Activated CD8-positive, alpha-beta memory T cell treated with anti-CD3 and anti-CD28 coated beads, Interleukin-2, amount 50 U/mL, for 24 hours (primary cell): ENCODE results near the gene PCDHAC2.

Source experiments
- DNase-seq: peaks from one replicate; pipeline ENCODE4 v3.0.0-alpha.2; 2020; ENCODE audit errors: extremely low read depth

Gene PCDHAC2

DNA sequence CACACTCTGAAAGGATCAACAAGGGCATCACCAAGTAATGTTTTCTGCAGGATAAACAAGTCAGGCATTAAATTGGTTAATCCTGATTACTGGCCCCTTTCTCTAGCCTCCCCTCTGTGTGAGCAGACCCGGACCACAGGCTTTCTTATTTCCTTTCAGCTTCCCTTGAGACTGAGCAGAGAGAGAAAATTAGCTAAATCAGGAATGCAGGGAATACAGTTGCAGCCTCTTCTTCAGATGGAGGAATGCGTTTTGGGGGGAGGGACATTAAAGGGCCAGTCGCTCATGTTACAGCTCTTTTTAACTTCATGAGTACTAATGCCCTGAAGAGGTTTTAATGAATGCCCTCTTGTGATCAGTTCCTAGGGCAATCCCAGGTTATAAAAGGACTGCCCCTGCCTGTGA is 19.8 kb downstream of the PCDHAC2 start:
- no peak for DNase-seq

DNA sequence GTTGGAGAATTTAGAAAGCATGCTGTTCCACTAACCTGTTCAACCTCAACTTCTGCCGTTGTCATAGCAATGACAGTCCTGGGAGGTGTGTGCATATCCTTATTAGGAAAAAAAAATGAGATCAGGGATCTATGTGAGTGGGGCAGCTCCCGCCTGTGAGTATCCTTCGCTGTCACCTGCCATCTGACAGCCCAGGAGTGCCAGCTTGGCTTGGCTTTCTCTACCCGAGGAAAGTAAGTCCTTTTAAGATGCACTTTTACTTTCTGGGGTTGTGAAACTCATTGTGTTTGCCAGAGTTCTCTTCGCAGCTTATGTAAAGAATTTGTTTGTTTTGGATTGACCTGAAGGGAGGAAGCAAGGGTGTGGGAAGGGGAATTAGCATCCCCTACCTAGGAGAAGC is 21.8 kb downstream of the PCDHAC2 start:
- DNase-seq: no peak

DNA sequence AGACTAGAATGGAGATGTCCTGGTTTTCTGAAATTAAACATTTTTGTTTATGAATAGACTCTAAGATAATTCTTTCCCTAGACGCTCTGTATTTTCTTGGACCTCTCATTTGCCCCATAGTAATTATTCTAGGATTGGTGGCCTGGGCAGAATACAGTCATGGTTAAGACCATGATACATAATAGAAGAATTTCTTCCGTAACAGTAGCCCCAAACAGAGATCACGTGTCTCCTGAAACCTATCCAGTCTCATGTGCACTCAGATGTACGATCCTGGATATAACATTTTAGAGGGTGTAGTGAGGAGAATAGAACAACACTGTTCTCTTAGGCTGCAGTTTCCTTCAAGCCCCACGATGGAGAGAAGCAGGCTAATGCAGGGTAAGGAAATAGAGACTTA is 22.3 kb downstream of the PCDHAC2 start:
- no peak for DNase-seq

DNA sequence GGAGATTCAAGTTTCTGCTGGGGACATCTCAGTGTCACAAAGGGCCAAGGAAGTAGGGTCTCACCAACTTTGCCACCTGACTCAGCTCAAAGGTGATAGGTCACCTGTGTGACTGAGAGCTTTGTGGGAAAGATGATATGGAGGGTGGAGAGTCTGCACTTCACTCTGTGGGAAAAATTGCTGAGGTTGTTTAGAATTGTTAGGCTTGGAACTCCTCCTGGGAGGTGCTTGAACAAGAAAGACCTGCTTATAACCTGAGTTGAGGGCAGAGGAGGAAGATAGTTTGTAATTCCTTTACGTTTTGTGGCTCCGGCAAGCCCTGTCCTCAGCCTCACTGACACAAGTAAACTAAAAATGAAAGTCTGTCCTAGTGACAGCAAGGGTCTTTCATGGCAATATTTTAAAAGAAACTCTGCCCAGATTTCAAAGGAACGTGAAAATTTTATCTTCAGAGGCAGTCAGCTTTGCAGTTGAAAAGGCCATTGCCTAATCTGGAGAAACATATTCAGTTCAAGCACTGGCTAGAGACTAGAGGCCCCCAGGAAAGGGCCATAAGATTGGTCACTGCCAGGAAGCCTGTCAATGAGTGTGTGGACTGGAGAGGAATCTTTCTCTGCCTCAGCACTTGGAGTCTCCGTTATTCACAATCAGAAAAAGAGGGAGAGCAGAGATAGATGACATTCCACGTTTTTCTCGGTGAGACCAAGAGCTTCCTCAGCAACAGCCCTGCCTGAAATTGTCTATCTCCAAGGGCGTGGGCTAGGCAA is 23.2 kb downstream of the PCDHAC2 start:
- DNase-seq: no peak

DNA sequence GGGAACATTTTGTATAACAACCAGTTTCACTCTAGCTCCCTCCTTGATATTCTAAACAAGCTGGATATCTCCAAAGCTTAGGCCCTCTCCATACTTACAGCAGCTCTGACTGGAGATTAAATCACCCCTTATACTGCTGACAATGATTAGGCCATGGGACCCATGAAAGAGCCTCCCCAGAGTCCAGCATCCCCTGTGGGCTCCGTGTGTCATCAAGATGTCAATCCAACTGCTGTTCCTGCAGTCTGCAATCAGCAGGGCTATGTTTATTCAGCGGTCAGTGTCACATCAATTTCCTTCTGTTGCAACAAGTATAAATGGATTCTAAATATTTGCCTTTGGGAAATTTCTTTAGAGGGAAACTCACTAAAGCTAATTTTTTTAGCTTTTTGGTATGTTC is 26.6 kb downstream of the PCDHAC2 start:
- no peak for DNase-seq

DNA sequence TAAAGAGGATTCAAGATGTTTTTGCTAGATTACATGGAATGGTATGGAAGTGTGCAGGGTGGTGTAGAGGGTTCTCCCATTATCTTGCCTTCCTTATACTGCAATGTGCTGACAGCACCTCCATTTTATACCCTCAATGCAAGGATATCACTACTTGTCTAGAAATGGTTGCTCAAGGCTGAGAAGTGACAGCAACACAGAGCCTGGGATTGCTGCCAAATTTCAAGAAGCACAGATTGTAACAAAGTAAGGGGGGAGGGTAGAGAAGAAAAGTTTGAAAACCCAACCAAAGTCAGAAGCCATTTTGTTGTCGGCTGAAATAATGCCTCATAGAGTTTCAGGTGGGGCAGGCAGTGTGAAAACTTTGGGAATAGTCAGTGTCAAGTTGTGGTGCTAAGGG is 29.8 kb downstream of the PCDHAC2 start:
- no peak for DNase-seq

DNA sequence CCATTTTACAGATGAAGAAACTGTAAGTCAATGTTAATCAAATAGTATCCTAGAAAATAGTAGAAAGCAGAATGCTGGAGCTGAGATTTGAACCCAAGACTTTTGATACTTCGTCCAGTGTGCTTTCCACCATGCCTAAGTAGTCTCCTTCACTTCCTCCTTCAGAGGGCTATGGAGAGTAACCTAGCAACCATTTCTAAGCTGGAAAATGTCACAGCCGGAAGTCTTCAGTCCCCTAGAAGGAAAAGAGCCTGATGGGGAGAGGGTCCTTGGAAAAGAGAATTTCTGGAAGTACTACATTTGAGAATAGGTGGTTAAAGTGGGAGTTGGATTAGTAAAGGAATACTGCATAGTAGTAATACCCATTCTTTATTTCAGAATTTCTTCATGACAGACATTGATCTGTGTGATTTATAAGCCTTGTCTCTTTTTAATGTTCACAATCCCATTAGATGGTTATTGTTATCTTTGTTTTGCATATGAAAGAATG is 32.7 kb downstream of the PCDHAC2 start:
- DNase-seq: no peak

DNA sequence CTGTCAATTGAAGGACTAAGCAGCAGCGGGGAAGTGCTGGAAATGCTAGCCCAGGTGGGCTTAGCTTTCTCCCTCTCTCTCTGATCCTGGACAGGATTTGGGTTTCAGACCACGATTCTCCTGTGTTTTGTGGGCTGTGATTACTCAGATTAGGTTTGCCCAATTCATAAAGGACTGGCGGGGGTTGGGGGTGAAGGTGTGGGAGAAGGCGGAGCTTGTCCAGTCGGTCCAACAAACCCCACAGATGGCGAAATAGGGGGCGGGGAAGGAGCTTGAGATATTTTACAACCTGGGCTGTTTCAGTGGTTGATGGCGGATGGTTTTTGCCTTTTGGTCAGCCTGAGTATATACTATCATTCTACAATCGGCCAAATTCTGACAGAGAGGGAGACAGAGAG is 35.2 kb downstream of the PCDHAC2 start:
- DNase-seq: no peak

DNA sequence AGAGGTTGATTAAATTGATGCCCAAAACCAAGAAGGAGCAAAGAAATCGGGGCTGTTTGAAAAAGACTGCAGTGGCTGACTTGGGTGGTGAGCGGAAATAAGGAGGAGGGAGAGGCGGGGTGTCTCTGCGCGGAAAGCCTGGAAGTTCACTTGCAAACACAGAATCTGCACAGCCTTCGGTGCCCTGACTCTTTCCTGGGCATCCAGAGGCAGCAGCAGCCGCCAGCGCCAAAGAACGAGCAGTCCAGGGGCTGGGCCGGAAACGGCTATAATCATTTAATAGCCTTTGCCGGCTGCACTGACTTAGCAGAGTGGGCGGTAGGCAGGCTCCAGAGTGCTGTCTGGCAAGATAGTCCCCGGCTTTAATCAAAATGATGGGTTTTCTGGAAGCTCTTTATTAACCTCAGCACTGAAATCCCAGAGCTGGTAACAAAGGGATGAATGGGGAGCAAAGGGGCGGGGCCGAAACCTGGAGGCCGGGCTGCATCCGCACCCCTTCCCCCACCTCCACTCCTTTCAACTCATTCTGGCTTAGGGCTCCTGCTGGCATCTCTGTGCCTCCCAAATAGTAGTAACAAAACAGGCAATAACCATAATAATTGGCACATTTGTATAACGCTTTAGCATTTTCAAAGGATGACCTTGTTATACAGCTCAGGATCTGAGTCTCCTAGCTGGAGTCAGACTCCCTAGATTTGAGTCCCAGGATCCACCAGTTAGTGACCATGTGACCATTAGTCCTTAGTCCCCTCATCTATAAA is 35.7 kb downstream of the PCDHAC2 start:
- no peak for DNase-seq

DNA sequence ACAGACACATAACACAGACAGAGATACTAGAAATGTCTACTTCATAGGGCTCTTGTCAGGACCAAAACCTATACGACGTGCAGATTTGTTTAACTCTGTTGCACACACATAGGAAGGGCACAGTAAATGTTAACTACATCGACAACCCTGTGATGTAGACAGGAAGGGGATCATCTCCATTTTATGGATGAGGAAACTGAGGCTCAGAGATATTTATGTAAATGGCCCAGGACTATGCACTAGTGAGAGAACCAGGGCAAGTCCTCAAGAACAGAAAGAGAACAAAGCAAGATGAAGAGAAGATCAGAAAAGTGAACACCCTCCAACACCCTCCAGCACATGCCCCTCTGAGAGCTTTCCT is 36.3 kb downstream of the PCDHAC2 start:
- DNase-seq: no peak

DNA sequence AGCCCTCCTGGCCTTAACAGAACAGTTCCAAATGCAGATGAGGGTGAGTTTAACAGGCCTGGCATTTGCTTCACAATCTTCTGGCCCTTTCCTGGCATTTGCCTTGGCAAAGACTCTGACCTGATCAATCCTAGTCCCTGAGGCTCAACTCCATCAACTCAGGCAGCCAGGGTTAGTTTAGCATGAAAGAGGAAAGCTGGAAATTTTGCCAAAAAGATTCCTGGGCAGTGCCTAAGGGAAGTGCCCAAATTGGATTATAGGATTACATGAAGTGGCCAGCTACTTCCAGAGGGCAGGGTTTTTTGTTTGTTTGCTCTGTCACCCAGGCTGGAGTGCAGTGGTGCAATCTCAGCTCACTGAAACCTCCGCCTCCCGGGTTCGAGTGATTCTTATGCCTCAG is 36.8 kb downstream of the PCDHAC2 start:
- DNase-seq: no peak

DNA sequence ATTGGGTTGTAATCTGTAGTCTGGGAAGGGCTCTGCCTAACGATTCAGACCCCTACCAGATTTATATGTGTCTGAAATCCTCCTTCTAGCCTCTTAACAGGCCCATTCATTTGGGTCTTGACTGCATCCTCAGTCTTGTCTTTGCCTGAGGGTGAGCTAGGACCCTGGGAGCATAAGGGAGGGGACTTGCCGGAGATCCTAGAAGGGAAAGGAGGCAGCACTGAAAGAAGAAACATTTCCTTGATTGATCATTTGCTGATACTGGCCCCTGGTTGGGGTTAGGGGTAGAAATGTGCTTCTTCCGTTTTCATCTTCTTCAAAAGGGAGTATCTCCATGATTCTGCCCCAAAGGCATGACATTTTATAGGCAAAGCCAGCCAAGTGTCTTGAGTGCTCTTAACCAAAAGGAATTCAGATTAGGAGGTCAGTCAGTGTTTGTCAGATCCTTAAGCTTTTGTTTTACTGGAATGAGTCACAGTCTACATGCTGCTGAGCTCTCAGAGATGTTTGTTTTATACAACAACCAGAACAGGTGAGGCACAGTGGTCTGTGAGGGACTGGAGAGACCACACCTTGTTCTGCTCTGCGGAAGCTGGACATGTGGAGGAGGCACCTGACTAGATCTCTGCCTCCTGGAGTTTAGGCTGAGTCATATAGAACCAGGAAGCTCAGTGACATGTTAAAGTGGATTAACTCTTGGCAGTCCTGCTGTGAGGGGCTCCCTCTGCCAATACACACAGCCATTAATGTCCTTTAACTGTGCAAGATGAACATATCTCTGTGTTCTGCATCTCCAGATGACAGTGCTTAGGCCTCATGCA is 37.7 kb downstream of the PCDHAC2 start:
- DNase-seq: no peak

DNA sequence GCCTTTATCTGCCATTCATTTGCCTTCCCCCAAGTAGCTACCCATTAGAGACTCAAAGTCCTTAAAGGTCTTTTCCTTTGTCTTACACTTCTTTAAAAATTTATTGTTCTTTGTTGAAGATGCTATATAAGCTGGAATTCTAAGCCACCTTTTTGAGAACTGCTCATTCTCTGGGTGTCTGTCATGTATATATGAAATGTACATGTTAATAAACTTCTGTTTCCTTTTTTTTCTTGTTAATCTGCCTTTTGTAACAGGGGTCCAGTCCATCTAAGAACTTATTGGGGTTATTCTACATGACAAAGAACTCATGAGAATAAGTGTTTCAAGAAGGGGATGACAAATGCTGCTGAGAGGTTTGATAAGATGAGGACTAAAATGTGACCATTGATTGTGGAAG is 41.5 kb downstream of the PCDHAC2 start:
- DNase-seq: no peak

DNA sequence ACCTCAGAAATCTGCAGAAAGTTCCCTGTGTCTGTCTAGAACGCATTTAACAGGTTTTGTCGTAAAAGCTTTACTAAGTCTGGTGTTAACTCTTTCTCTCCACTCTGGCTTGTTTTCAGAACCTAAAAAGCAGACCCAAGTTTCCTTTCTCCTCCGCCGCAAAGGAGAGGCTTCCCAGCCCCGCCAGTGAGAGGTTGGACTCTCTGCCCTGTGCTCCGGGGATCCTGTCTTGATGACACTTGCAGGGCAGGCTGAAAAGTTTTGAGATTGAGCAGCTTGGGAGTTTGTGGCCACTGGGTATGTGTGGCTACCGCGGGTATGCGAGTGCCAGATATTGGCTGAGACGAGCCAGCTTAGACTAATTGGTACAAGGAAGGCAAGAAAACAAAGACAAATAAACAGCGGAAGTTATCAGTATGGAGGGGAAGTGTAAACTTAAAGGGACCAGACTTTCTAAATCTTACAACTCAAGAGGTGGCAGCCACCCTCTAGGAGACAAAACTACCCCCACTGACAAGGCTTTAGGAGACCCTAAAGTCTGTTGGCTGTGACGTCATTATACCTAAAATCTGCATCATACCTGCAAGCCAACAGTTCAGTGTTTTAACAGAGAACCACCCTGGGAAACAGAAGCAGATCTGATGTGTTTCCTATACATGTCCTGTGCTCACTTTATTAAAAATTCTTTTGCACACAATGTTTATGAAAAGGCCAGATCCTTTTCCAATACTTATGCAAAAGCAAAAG is 43.9 kb downstream of the PCDHAC2 start:
- DNase-seq: no peak

DNA sequence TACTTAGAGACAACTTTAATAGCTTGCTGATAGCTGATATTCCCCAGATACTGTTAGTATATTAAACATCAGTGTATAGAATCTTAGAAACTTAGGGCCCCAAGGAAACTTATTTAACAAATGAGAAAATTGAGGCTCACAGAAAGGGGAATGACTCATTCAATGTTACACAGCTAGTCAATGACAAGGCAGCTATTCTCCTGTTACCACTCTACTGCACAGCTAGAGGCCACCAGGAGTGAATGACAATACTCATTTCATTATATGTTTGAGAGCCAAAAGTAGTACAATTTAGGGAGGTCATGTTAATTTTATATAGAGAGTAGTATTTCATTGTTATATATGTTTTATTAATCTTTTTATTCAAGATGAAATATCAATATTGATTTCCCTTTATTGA is 51.7 kb downstream of the PCDHAC2 start:
- DNase-seq: no peak
